Activated T-helper 9 cell treated with anti-CD3 and anti-CD28 coated beads, Interleukin-2, amount 50 U/mL, for 16 hours (primary cell): ENCODE results near the gene RYR2.

Experiments used
- DNase-seq: peaks from one replicate; pipeline ENCODE4 v3.0.0-alpha.2; 2020; ENCODE audit warnings: low read depth

Gene RYR2

GRCh38 chr1:237732657-237733056, 690.7 kb downstream of the RYR2 start:
- no peak for DNase-seq

GRCh38 chr1:237736372-237737029, 694.5 kb downstream of the RYR2 start:
- no peak for DNase-seq

GRCh38 chr1:237737448-237737847, 695.5 kb downstream of the RYR2 start:
- no peak for DNase-seq

GRCh38 chr1:237737938-237738610, 696.1 kb downstream of the RYR2 start:
- no peak for DNase-seq

- no peak for DNase-seq
These were observed 698.9 kb downstream of the RYR2 start for GRCh38 chr1:237740846-237741245.

GRCh38 chr1:237745545-237745944, 703.6 kb downstream of the RYR2 start:
- no peak for DNase-seq

GRCh38 chr1:237748171-237748960, 706.4 kb downstream of the RYR2 start:
- no peak for DNase-seq

GRCh38 chr1:237749122-237749521, 707.1 kb downstream of the RYR2 start:
- no peak for DNase-seq

- DNase-seq, result no peak
These were observed 709.1 kb downstream of the RYR2 start for GRCh38 chr1:237751090-237751489.

GRCh38 chr1:237754627-237755026, 712.6 kb downstream of the RYR2 start:
- DNase-seq, result no peak

- no peak for DNase-seq
These were observed 714.5 kb downstream of the RYR2 start for GRCh38 chr1:237756304-237756967.

GRCh38 chr1:237759377-237759776, 717.4 kb downstream of the RYR2 start:
- DNase-seq, result no peak

- DNase-seq, result no peak
These were observed 719.0 kb downstream of the RYR2 start for GRCh38 chr1:237760951-237761350.

GRCh38 chr1:237763137-237763536, 721.2 kb downstream of the RYR2 start:
- no peak for DNase-seq

GRCh38 chr1:237763751-237764150, 721.8 kb downstream of the RYR2 start:
- DNase-seq, result no peak

GRCh38 chr1:237769916-237770315, 727.9 kb downstream of the RYR2 start:
- DNase-seq, result no peak

- no peak for DNase-seq
These were observed 730.0 kb downstream of the RYR2 start for GRCh38 chr1:237772009-237772408.

- no peak for DNase-seq
These were observed 732.3 kb downstream of the RYR2 start for GRCh38 chr1:237774246-237774645.

- no peak for DNase-seq
These were observed 737.4 kb downstream of the RYR2 start for GRCh38 chr1:237779356-237779755.

GRCh38 chr1:237786066-237786719, 744.2 kb downstream of the RYR2 start:
- no peak for DNase-seq

- no peak for DNase-seq
These were observed 746.1 kb downstream of the RYR2 start for GRCh38 chr1:237788069-237788468.

GRCh38 chr1:237789619-237790018, 747.6 kb downstream of the RYR2 start:
- no peak for DNase-seq
